Subcutaneous adipose tissue (tissue), 4 donors: ENCODE data around the gene LAMA3. TPM values are rescaled to one million over a fixed set of nuclear protein-coding genes. Genes with fewer than 3 reads are reported as not detected.

Source experiments
- CTCF ChIP-seq: fragments of 450-650 bp; IDR thresholded peaks from one replicate; pipeline ENCODE4 v1.5.1; 2016; ENCODE audit warnings: low read depth, mild to moderate bottlenecking, control low read depth, antibody characterized with exemption, moderate library complexity
- total RNA-seq, 4 donors: library from RNA; depleted of rRNA; stranded (reverse); fragments of >200 nt; gene quantifications; one replicate each; pipeline ENCODE4 v1.1.0, GENCODE V29; 2016

LAMA3 gene
- total RNA-seq, 4 donors from 2014 or later, result 23.3 to 34.9 (median 28.4) TPM

GRCh38 chr18:23969664-23970063 is 280.4 kb downstream of the LAMA3 start:
- no peak for TF ChIP-seq CTCF

- no peak for TF ChIP-seq CTCF
Measured at GRCh38 chr18:23970161-23971096, 281.2 kb downstream of the LAMA3 start.

GRCh38 chr18:23971097-23971440 is 281.8 kb downstream of the LAMA3 start:
- TF ChIP-seq CTCF, result no peak

GRCh38 chr18:23971666-23972230 is 282.5 kb downstream of the LAMA3 start:
- no peak for TF ChIP-seq CTCF

- TF ChIP-seq CTCF, result no peak
Measured at GRCh38 chr18:23972453-23972852, 283.2 kb downstream of the LAMA3 start.

GRCh38 chr18:23977103-23977502 is 287.9 kb downstream of the LAMA3 start:
- no peak for TF ChIP-seq CTCF

- TF ChIP-seq CTCF, result no peak
Measured at GRCh38 chr18:23977719-23978483, 288.6 kb downstream of the LAMA3 start.
